Measurements from ENCODE around the gene PCDHGB3. TPM values are rescaled to one million over a fixed set of nuclear protein-coding genes. Genes with fewer than 3 reads are reported as not detected.

PCDHGB3 gene
- polyA plus RNA-seq, 2 of the 4 experiments (the other 2 are of a cell fraction): 0.28 to 1.2 TPM

DNA sequence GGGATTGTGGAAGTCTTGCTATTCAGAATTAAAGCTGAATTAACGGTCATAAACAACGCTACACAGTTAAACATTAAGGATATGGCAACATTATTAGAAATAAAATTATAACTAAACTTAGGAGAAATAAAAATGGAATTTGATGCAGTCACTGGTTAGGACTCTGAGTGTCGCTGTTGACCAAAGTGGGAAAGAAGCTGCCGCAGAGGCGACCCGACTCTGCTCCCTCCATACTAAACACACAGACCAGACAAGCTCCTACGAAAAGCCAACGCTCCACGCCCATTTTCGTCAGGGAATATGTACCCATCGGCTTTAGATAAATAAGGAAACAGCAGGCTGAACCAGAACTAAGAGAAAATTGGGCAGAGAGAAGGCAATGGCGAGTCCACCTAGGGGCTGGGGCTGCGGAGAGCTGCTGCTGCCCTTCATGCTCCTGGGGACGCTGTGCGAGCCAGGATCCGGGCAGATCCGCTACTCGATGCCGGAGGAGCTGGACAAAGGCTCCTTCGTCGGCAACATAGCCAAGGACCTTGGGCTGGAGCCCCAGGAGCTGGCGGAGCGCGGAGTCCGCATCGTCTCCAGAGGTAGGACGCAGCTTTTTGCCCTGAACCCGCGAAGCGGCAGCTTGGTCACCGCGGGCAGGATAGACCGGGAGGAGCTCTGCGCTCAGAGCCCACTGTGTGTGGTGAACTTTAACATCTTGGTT lies 5.9 kb upstream of the PCDHGB3 start, which contains the start of gene PCDHGA5:
PCDHGA5 (plus strand) TSS at position 211 of the 709 bp plus-strand sequence; CDS start at position 380, 169 bp downstream.
- ChIA-PET CTCF (interaction anchor here (0.8 to 2.9 kb wide), 16 partner anchors 8 to 229 kb away, joined by 3 to 15 read pairs (median 5); partner anchors contain the start of genes PCDHGA11, PCDHGA6, PCDHGA7 and PCDHGB1), POLR2A (no interaction called here)
- no peak for FAIRE-seq
- peak; percentile 70 to 87; a peak in 4 of 6 replicates for ATAC-seq
- 43% methylated on average over 31 of the region's 34 CpGs for WGBS (ENCODE audit: missing lambda C conversion rate)
- DNase-seq (ENCODE audit: low read depth in 1 of 2, low spot score in 1 of 2): peak in 1 of 2 experiments; percentile 46
- H3K4me3 ChIP-seq: peak within 1 kb of the TSS; percentile 36; the same call in 2 of the 3 replicates
- TF ChIP-seq FOSL2 (IDR thresholded peaks at IDR 0.05): no peak
- TF ChIP-seq FOSL2 (CRISPR knock-in tag; IDR thresholded peaks at IDR 0.05): no peak
- no peak for TF ChIP-seq MYC (IDR thresholded peaks at IDR 0.05; ENCODE audit: borderline replicate concordance, low read length)
- TF ChIP-seq, protein P1, sequence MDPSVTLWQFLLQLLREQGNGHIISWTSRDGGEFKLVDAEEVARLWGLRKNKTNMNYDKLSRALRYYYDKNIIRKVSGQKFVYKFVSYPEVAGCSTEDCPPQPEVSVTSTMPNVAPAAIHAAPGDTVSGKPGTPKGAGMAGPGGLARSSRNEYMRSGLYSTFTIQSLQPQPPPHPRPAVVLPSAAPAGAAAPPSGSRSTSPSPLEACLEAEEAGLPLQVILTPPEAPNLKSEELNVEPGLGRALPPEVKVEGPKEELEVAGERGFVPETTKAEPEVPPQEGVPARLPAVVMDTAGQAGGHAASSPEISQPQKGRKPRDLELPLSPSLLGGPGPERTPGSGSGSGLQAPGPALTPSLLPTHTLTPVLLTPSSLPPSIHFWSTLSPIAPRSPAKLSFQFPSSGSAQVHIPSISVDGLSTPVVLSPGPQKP (IDR thresholded peaks at IDR 0.05; ENCODE audit: low read depth, low read length): no peak
- no peak for TF ChIP-seq ZC3H11A (IDR thresholded peaks at IDR 0.05)
- no peak for TF ChIP-seq KDM5A (IDR thresholded peaks at IDR 0.05)
- TF ChIP-seq MAZ (IDR thresholded peaks at IDR 0.05; ENCODE audit: borderline replicate concordance, low read depth, low read length): no peak
- no peak for TF ChIP-seq RARB (CRISPR knock-in tag; IDR thresholded peaks at IDR 0.05)
- no peak for TF ChIP-seq NPAS2 (CRISPR knock-in tag; IDR thresholded peaks at IDR 0.05; ENCODE audit: borderline replicate concordance)
- TF ChIP-seq, protein P2, sequence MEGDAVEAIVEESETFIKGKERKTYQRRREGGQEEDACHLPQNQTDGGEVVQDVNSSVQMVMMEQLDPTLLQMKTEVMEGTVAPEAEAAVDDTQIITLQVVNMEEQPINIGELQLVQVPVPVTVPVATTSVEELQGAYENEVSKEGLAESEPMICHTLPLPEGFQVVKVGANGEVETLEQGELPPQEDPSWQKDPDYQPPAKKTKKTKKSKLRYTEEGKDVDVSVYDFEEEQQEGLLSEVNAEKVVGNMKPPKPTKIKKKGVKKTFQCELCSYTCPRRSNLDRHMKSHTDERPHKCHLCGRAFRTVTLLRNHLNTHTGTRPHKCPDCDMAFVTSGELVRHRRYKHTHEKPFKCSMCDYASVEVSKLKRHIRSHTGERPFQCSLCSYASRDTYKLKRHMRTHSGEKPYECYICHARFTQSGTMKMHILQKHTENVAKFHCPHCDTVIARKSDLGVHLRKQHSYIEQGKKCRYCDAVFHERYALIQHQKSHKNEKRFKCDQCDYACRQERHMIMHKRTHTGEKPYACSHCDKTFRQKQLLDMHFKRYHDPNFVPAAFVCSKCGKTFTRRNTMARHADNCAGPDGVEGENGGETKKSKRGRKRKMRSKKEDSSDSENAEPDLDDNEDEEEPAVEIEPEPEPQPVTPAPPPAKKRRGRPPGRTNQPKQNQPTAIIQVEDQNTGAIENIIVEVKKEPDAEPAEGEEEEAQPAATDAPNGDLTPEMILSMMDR (IDR thresholded peaks at IDR 0.05): peak; percentile 27; the same call in 2 of the 3 replicates
- TF ChIP-seq, protein P3, sequence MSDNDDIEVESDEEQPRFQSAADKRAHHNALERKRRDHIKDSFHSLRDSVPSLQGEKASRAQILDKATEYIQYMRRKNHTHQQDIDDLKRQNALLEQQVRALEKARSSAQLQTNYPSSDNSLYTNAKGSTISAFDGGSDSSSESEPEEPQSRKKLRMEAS (IDR thresholded peaks at IDR 0.05): no peak
- TF ChIP-seq KDM1A (IDR thresholded peaks at IDR 0.05; ENCODE audit: low read depth): no peak
- TF ChIP-seq RAD21 (conservative IDR thresholded peaks at IDR 0.05 in 1 of 2, IDR thresholded peaks at IDR 0.05 in 1 of 2): peak in 1 of 2 experiments; percentile 27; a peak in 2 of 5 replicates
- no peak for TF ChIP-seq EHF (CRISPR knock-in tag; IDR thresholded peaks at IDR 0.05)
- no peak for TF ChIP-seq SREBF2 (IDR thresholded peaks at IDR 0.05)
- no peak for TF ChIP-seq GATA3 (IDR thresholded peaks at IDR 0.05; ENCODE audit: borderline replicate concordance)
- TF ChIP-seq, protein P4, sequence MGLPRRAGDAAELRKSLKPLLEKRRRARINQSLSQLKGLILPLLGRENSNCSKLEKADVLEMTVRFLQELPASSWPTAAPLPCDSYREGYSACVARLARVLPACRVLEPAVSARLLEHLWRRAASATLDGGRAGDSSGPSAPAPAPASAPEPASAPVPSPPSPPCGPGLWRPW (IDR thresholded peaks at IDR 0.05): no peak
- no peak for TF ChIP-seq HOXB5 (CRISPR knock-in tag; IDR thresholded peaks at IDR 0.05)
- H3K4me2 ChIP-seq: peak within 1 kb of the TSS; percentile 62
- H3K27ac ChIP-seq: 0 out of 6 replicates have a peak within 1 kb of the TSS, but pooled peaks of 1 of the 2 experiments have one; percentile 6
- peaks cover 55% of the 10 kb centered on the region for H3K9me3 ChIP-seq
- H3K4me1 ChIP-seq: no peaks in the 10 kb centered on the region

DNA sequence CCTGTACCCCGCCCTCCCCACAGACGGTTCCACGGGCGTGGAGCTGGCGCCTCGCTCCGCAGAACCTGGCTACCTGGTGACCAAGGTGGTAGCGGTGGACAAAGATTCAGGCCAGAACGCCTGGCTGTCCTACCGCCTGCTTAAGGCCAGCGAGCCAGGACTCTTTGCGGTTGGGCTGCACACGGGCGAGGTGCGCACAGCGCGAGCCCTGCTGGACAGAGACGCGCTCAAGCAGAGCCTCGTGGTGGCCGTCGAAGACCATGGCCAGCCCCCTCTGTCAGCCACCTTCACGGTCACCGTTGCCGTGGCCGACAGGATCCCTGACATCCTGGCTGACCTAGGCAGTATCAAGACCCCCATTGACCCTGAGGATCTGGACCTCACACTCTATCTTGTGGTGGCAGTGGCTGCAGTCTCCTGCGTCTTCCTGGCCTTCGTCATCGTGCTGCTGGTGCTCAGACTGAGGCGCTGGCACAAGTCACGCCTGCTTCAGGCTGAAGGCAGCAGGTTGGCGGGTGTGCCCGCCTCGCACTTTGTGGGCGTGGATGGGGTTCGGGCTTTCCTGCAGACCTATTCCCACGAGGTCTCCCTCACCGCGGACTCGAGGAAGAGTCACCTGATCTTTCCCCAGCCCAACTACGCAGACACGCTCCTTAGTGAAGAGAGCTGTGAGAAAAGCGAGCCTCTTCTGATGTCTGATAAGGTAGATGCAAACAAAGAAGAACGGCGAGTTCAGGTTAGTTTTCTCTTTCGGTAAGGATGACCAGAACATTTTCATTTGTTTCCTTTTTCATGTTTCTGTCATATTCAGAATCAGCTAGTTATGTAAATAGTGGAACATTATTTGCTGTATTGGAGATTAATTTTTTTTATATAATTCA lies 3.8 kb upstream of the PCDHGB3 start:
- Histone ChIP-seq H3K4me3 (no peak overlapping the region), H3K4me2 (no peak overlapping the region), H3K27ac (no peak overlapping the region), H3K4me1 (no peaks in the 10 kb centered on the region), H3K9me3 (peaks cover 47% of the 10 kb centered on the region)
- CTCF ChIA-PET: interaction anchor here (1.7 to 2.9 kb wide), 2 partner anchors 192 to 201 kb away, joined by 4 to 10 read pairs; no protein-coding TSS in a partner anchor
- no peak for FAIRE-seq
- DNase-seq (ENCODE audit: low read depth in 1 of 2, low spot score in 1 of 2): no peak
- POLR2A ChIA-PET: no interaction called here
- ATAC-seq: no peak
- TF ChIP-seq, protein P5, sequence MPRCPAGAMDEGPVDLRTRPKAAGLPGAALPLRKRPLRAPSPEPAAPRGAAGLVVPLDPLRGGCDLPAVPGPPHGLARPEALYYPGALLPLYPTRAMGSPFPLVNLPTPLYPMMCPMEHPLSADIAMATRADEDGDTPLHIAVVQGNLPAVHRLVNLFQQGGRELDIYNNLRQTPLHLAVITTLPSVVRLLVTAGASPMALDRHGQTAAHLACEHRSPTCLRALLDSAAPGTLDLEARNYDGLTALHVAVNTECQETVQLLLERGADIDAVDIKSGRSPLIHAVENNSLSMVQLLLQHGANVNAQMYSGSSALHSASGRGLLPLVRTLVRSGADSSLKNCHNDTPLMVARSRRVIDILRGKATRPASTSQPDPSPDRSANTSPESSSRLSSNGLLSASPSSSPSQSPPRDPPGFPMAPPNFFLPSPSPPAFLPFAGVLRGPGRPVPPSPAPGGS (IDR thresholded peaks at IDR 0.05): no peak
- TF ChIP-seq EHF (CRISPR knock-in tag; IDR thresholded peaks at IDR 0.05): no peak
- WGBS (ENCODE audit: missing lambda C conversion rate): 66% methylated on average over 10 of the region's 46 CpGs
